LNCaP clone FGC (cell line): ENCODE data around the gene UBE2O.
A peak's percentile ranks its signal among the peaks of the same experiment; 100 is the strongest.

Experiments
- DNase-seq: peaks from one replicate; pipeline ENCODE4 v3.0.0-alpha.2; 2011; ENCODE audit warnings: low read depth
- H3K4me3 ChIP-seq: 2 replicates; pipeline ENCODE4 v1.5.1; 2011; ENCODE audit warnings: mild to moderate bottlenecking, low read depth, low read length, control low read depth
- TF ChIP-seq, protein P1 (sequence below): IDR thresholded peaks from 2 replicates; pipeline ENCODE4 v1.5.1; 2012; ENCODE audit warnings: mild to moderate bottlenecking; ENCODE audit not compliant: control insufficient read depth, insufficient read depth; ENCODE audit errors: extremely low read depth

UBE2O gene

GRCh38 chr17:76466775-76467130 is 13.8 kb upstream of the UBE2O start:
- H3K4me3 ChIP-seq: no peak overlapping the region
- TF ChIP-seq, protein P1, sequence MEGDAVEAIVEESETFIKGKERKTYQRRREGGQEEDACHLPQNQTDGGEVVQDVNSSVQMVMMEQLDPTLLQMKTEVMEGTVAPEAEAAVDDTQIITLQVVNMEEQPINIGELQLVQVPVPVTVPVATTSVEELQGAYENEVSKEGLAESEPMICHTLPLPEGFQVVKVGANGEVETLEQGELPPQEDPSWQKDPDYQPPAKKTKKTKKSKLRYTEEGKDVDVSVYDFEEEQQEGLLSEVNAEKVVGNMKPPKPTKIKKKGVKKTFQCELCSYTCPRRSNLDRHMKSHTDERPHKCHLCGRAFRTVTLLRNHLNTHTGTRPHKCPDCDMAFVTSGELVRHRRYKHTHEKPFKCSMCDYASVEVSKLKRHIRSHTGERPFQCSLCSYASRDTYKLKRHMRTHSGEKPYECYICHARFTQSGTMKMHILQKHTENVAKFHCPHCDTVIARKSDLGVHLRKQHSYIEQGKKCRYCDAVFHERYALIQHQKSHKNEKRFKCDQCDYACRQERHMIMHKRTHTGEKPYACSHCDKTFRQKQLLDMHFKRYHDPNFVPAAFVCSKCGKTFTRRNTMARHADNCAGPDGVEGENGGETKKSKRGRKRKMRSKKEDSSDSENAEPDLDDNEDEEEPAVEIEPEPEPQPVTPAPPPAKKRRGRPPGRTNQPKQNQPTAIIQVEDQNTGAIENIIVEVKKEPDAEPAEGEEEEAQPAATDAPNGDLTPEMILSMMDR: no peak
- DNase-seq: no peak

GRCh38 chr17:76462556-76463290 is 9.8 kb upstream of the UBE2O start:
- H3K4me3 ChIP-seq: no peak overlapping the region
- TF ChIP-seq, protein P1: no peak
- DNase-seq: no peak

DNA sequence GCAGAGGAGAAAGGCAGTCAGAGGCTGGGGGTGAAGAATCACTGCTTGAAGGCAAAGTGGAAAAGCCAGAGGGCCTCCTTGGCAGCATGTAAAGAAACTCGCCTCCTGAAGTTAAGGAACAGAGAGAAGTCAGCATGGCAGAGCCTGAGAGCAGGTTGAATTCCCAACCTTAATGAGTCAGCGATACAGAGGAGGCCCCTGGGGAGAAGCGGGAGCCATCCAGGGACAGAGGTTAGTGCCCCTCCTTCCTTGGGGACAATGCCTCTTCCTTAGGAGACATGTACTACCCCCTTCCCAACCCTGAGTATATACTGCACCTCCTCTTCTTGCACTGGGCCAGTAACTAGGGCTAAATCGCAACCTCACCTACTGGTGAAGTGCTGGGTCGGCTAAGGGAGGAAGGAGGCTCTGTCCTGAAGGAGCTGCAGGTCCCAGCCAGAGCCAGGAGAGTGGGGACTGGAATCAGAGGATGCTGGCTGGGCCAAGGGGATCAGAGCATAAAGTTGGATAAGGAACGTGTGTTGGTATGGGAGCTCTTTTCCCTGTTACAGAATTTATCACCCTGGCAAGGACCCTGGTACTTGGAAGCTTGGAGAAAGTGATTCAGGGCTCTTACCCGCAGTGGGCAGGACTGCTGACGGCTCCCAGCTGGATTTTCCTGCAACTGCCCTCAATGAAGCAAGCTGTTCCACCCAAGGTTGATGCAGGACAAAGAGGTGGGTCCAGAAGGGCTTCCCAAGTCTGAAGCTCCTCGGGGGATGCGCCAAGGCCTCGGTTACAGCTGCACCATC is 9.0 kb upstream of the UBE2O start:
- no peak for DNase-seq
- TF ChIP-seq, protein P1: no peak
- no peak overlapping the region for H3K4me3 ChIP-seq

- H3K4me3 ChIP-seq: no peak overlapping the region
- no peak for DNase-seq
- TF ChIP-seq, protein P1: no peak
These were observed 6.7 kb upstream of the UBE2O start for GRCh38 chr17:76459674-76460073.

- DNase-seq: no peak
These were observed 5.9 kb upstream of the UBE2O start for GRCh38 chr17:76458580-76459490.

DNA sequence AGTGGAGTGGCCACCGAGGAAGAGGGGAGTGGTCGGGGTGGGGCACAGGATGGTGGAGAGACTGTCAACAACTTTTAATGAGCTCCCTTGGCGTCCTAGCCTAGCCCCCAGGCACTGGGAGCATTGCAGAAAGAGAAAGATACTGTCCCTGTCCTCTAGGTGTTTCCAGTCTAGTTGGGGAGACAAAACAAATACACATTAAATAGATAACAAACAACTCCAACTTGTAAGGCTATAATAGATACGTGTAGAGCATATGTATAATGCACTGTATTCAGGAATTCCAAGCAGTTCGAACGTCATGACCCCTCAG is 435 bp upstream of the UBE2O start:
- DNase-seq: no peak
- TF ChIP-seq, protein P1: no peak
- H3K4me3 ChIP-seq: no peak overlapping the region; the same call in 1 of the 2 replicates

More at GRCh38 chr17:76458580-76459490, 5.9 kb upstream of the UBE2O start:
- TF ChIP-seq, protein P1: peak; percentile 58
- H3K4me3 ChIP-seq: no peak overlapping the region
